Measurements from ENCODE around the gene ZBTB2.

Gene ZBTB2

DNA sequence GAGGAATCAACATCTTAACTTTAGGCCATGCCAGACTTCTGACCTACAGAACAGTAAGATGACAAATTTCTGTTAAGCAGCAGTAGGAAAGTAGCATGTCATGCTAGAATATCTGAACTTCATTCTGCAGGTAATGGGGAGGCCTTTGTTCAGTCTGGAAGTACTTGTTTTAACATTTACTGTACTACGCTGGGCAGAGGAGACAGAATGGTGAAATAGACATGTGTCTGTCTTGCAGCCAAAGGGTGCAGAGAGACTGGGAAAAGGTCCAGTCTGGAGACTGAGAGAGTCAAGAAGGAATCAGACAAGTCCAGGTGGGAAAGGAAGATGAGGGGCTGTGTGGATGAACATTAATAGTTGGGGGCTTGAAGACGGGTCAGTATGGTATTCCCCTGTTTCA lies 17.5 kb upstream of the ZBTB2 start:
- H3K4me3 ChIP-seq (replicated peaks in 1 of 2; ENCODE audit: low read depth in 2 of 2, low read length in 2 of 2): no peak overlapping the region
- TF ChIP-seq, protein P1, sequence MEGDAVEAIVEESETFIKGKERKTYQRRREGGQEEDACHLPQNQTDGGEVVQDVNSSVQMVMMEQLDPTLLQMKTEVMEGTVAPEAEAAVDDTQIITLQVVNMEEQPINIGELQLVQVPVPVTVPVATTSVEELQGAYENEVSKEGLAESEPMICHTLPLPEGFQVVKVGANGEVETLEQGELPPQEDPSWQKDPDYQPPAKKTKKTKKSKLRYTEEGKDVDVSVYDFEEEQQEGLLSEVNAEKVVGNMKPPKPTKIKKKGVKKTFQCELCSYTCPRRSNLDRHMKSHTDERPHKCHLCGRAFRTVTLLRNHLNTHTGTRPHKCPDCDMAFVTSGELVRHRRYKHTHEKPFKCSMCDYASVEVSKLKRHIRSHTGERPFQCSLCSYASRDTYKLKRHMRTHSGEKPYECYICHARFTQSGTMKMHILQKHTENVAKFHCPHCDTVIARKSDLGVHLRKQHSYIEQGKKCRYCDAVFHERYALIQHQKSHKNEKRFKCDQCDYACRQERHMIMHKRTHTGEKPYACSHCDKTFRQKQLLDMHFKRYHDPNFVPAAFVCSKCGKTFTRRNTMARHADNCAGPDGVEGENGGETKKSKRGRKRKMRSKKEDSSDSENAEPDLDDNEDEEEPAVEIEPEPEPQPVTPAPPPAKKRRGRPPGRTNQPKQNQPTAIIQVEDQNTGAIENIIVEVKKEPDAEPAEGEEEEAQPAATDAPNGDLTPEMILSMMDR (IDR thresholded peaks at IDR 0.05; ENCODE audit: low read depth, low read length): no peak
- DNase-seq (ENCODE audit: low read depth in 2 of 2): no peak

DNA sequence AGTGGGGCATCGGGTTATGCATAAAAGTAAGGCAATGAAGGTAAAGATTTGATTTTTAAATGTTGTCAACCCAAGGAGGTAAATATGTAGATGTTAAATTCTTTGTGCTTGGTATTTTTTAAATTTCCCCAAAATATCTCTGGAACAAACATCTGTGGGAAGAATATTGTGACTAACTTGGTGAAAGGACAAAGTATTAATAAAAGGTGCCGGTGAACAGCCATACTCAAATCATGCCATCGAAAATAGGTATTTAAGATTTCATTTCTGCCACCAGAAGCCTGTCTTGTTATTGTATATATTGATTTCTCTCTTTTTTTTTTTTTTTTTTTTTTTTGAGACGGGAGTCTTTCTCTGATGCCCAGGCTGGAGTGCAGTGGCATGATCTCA lies 12.6 kb upstream of the ZBTB2 start:
- H3K4me3 ChIP-seq (replicated peaks in 1 of 2; ENCODE audit: low read depth in 2 of 2, low read length in 2 of 2): no peak overlapping the region
- DNase-seq (ENCODE audit: low read depth in 2 of 2): no peak
- TF ChIP-seq, protein P1 (IDR thresholded peaks at IDR 0.05; ENCODE audit: low read depth, low read length): no peak

DNA sequence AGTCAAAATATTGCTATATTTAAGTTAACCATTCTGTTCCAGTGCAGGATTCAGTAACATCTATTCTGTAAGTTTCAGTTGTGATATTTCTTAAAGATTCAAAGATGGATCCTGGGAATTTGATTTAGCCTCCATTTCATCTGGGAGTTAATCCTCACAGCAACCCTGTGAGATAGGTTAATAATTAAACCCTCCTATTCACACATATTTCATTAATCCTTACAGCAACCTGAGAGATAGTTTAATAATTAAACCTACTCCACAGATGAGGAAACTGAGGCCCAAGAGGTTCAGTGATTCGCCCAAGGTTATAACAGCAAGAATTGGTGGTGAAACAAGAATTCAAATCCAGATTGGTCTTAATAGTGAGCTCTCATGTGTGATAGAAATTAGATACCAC lies 10.9 kb upstream of the ZBTB2 start:
- H3K4me3 ChIP-seq (replicated peaks in 1 of 2; ENCODE audit: low read depth in 2 of 2, low read length in 2 of 2): no peak overlapping the region
- no peak for DNase-seq (ENCODE audit: low read depth in 2 of 2)
- TF ChIP-seq, protein P1 (IDR thresholded peaks at IDR 0.05; ENCODE audit: low read depth, low read length): no peak

DNA sequence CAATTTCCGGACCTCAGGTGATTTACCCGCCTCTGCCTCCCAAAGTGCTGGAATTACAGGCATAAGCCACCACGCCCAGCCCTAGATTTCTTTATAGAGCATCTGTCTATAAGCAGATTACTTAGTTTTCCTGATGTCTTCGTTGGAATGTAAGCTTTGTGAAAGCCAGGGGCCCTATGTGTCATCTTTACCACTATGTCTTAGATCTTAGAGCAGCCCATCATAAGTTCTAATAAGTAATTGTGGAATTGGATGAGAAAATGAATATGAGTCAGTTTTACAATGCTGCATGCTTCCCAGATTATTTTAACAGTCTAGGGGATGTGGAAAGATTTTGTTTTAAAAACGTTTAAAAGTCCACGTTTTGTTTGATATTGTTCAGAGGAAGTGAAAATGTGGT lies 9.1 kb upstream of the ZBTB2 start:
- H3K4me3 ChIP-seq (replicated peaks in 1 of 2; ENCODE audit: low read depth in 2 of 2, low read length in 2 of 2): no peak overlapping the region
- TF ChIP-seq, protein P1 (IDR thresholded peaks at IDR 0.05; ENCODE audit: low read depth, low read length): no peak
- peak in 1 of 2 donors; percentile 59 for DNase-seq (ENCODE audit: low read depth in 2 of 2)

DNA sequence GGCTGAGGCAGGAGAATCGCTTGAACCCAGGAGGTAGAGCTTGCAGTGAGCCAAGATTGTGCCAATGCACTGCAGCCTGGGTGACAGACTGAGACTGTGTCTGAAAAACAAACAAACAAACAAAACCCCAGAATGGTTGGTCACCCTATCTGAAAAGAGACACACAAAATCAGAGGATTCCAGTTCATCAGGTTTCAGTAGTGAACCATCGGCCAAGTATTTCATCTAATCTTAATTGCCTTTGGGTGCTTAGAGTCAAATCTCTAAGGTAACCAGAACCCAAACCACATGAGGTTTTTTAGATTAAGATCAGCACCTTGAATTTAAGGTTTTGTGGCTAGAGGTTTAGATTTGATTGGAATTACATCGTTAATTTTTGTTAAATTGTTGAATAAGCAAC lies 8.3 kb upstream of the ZBTB2 start:
- DNase-seq (ENCODE audit: low read depth in 2 of 2): no peak
- TF ChIP-seq, protein P1 (IDR thresholded peaks at IDR 0.05; ENCODE audit: low read depth, low read length): no peak
- no peak overlapping the region for H3K4me3 ChIP-seq (replicated peaks in 1 of 2; ENCODE audit: low read depth in 2 of 2, low read length in 2 of 2)

DNA sequence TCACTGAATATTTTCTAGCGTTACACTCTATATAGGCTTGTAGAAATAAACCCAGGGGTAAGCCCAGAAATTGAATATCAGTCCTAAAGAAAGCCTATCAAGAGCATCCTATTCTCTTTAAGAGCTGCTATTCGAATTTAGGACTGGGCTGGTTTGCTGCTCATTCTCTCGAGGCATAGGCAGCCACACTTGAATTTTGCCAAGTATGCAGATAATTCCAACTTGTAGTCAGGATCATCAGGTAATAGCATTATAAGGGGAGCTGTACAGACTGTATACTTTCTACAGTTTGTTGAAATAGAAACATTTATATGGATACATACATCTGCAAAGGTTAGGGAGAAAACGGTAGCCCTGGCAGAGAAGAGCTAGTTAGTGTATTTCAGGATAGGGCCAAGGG lies 2.1 kb upstream of the ZBTB2 start:
- no peak overlapping the region for H3K4me3 ChIP-seq (replicated peaks in 1 of 2; ENCODE audit: low read depth in 2 of 2, low read length in 2 of 2)
- no peak for DNase-seq (ENCODE audit: low read depth in 2 of 2)
- TF ChIP-seq, protein P1 (IDR thresholded peaks at IDR 0.05; ENCODE audit: low read depth, low read length): no peak

DNA sequence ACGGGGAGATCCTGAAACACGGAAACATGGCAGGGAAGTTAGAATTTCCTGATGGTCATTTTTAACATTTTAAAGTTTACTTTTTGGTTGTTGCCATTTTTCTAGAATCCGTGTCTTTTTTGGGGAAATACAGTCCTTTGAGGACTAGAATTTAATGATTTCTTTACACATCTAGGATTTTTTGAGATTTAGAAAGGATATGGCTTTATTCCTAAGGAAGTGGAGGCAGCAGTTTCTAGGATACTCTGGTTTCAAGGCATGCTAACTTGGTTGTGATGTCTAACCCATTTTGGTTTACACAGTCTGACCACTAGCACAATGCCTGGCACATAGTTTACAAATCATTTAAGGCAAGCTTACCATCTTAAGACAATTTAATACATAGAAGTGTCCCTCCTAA lies 1.1 kb upstream of the ZBTB2 start:
- DNase-seq (ENCODE audit: low read depth in 2 of 2): no peak
- TF ChIP-seq, protein P1 (IDR thresholded peaks at IDR 0.05; ENCODE audit: low read depth, low read length): no peak
- peak overlapping the region; percentile 79 to 80 for H3K4me3 ChIP-seq (replicated peaks in 1 of 2; ENCODE audit: low read depth in 2 of 2, low read length in 2 of 2)
